Upper lobe of right lung (tissue), 1 donor: ENCODE measurements around the gene HK3. TPM values are rescaled to one million over a fixed set of nuclear protein-coding genes. Genes with fewer than 3 reads are reported as not detected.

Source experiments
- ATAC-seq: fragments of 200-7000 bp; cut with Tn5 transposase; one replicate; pipeline ENCODE4 v1.9.1; 2020; ENCODE audit warnings: mild to moderate bottlenecking, moderate library complexity
- DNase-seq: peaks from one replicate; pipeline ENCODE4 v3.0.0-alpha.2; 2020
- H3K27ac ChIP-seq: fragments of 200-600 bp; one replicate; pipeline ENCODE4 v1.8.0; 2022
- H3K27me3 ChIP-seq: fragments of 200-600 bp; one replicate; pipeline ENCODE4 v1.8.0; 2022; ENCODE audit warnings: mild to moderate bottlenecking
- H3K36me3 ChIP-seq: fragments of 200-600 bp; one replicate; pipeline ENCODE4 v1.8.0; 2022
- H3K4me1 ChIP-seq: fragments of 200-600 bp; one replicate; pipeline ENCODE4 v1.8.0; 2022
- H3K4me3 ChIP-seq: fragments of 200-600 bp; one replicate; pipeline ENCODE4 v1.8.0; 2022; ENCODE audit warnings: mild to moderate bottlenecking
- H3K9me3 ChIP-seq: fragments of 200-600 bp; one replicate; pipeline ENCODE4 v1.8.0; 2022
- CTCF ChIP-seq: fragments of 200-600 bp; IDR thresholded peaks from one replicate; pipeline ENCODE4 v1.8.0; 2022; ENCODE audit warnings: antibody characterized with exemption
- intact Hi-C: fragments of 100-400 bp; cut with DNase I; formaldehyde crosslinking; loops from one replicate; pipeline ENCODE4 v1.11.0; 2022
- long read RNA-seq: library from polyadenylated mRNA; unstranded; transcript quantifications from one replicate; pipeline ENCODE4 v2.0.0, GENCODE V29; 2021
- total RNA-seq: library from RNA; stranded (reverse); fragmentation: NEBNext Ultra II Directional; extraction: Animal tissue kit (Norgen Biotek cat#: 25700); gene quantifications from one replicate; pipeline ENCODE4 v1.2.1, GENCODE V29; 2021
- donor health status: DM: no; HTN: yes; CAD: no; lungs with severe emphysema.

The HK3 gene
- 50.5 TPM for total RNA-seq
- long read RNA-seq, transcript HK3-201 (19 exons, 3,066 nt): major isoform, 107 of 321 reads
- long read RNA-seq, partial matches to known transcripts: 20 of 321 reads
- long read RNA-seq, other reads (novel, unspliced or antisense): 191 of 321 reads

- Histone ChIP-seq H3K9me3 (no peaks in the 10 kb centered on the region), H3K4me3 (peak within 1 kb of the TSS; percentile 24), H3K27ac (peak within 1 kb of the TSS; percentile 42), H3K27me3 (no peaks in the 10 kb centered on the region), H3K4me1 (peaks cover 22% of the 10 kb centered on the region), H3K36me3 (peaks cover 12% of the 10 kb centered on the region)
- intact Hi-C loops: no loop called here
- no peak for TF ChIP-seq CTCF
- DNase-seq (no peak), ATAC-seq (peak; percentile 80)
These were observed at the start of gene HK3 for GRCh38 chr5:176899296-176899891. HK3 (minus strand) TSS chr5:176899346; CDS start chr5:176896159, 3,187 bp downstream.

- Histone ChIP-seq H3K9me3 (no peaks in the 10 kb centered on the region), H3K27ac (no peak overlapping the region), H3K27me3 (no peaks in the 10 kb centered on the region), H3K4me1 (no peaks in the 10 kb centered on the region), H3K4me3 (no peak overlapping the region), H3K36me3 (peaks cover 87% of the 10 kb centered on the region)
- intact Hi-C loops: no loop called here
- TF ChIP-seq CTCF: no peak
- ATAC-seq (no peak), DNase-seq (no peak)
These were observed 49.3 kb upstream of the HK3 start for GRCh38 chr5:176948458-176948857.

- no peak for TF ChIP-seq CTCF
- no peaks in the 10 kb centered on the region for H3K4me1 ChIP-seq
- H3K36me3 ChIP-seq: peaks cover 90% of the 10 kb centered on the region
- no peaks in the 10 kb centered on the region for H3K27me3 ChIP-seq
- ATAC-seq (no peak), DNase-seq (no peak)
- intact Hi-C loops: no loop called here
- H3K4me3 ChIP-seq: no peak overlapping the region
- no peak overlapping the region for H3K27ac ChIP-seq
- H3K9me3 ChIP-seq: no peaks in the 10 kb centered on the region
These were observed 48.7 kb upstream of the HK3 start for GRCh38 chr5:176947847-176948246.

- no peak for ATAC-seq
- TF ChIP-seq CTCF: no peak
- DNase-seq: no peak
- Histone ChIP-seq H3K4me3 (no peak overlapping the region), H3K27me3 (no peaks in the 10 kb centered on the region), H3K27ac (no peak overlapping the region), H3K36me3 (peaks cover 96% of the 10 kb centered on the region), H3K9me3 (no peaks in the 10 kb centered on the region), H3K4me1 (no peaks in the 10 kb centered on the region)
- intact Hi-C loops: no loop called here
These were observed 45.1 kb upstream of the HK3 start for GRCh38 chr5:176944268-176944667.

GRCh38 chr5:176943816-176944215 lies 44.7 kb upstream of the HK3 start:
- Histone ChIP-seq H3K4me3 (no peak overlapping the region), H3K4me1 (no peaks in the 10 kb centered on the region), H3K27me3 (no peaks in the 10 kb centered on the region), H3K27ac (no peak overlapping the region), H3K9me3 (no peaks in the 10 kb centered on the region), H3K36me3 (peaks cover 94% of the 10 kb centered on the region)
- TF ChIP-seq CTCF: no peak
- ATAC-seq (no peak), DNase-seq (no peak)
- intact Hi-C loops: no loop called here
